A673 (cell line): Measurements from ENCODE around the gene ZNF124.
"Not testable (repeated sequence)": the region's sequence is repeated elsewhere in the genome, so short reads cannot be mapped to it uniquely, and the experiment has no call there.

Source experiments
- EZH2 ChIP-seq: fragments of 200-600 bp; sonication (generic); IDR thresholded peaks from 2 replicates; pipeline ENCODE4 v1.6.1; 2017; ENCODE audit warnings: borderline replicate concordance, low read depth, mild to moderate bottlenecking, mixed read lengths, antibody characterized with exemption, low read length; ENCODE audit not compliant: poor library complexity, severe bottlenecking
- TF ChIP-seq, protein P1 (sequence below): fragments of 300-800, 200-600 bp; sonication (generic); conservative IDR thresholded peaks from 2 replicates; pipeline ENCODE4 v1.5.1; 2017; ENCODE audit warnings: low read depth, mild to moderate bottlenecking, antibody characterized with exemption, low read length, moderate library complexity, mixed read lengths

DNA sequence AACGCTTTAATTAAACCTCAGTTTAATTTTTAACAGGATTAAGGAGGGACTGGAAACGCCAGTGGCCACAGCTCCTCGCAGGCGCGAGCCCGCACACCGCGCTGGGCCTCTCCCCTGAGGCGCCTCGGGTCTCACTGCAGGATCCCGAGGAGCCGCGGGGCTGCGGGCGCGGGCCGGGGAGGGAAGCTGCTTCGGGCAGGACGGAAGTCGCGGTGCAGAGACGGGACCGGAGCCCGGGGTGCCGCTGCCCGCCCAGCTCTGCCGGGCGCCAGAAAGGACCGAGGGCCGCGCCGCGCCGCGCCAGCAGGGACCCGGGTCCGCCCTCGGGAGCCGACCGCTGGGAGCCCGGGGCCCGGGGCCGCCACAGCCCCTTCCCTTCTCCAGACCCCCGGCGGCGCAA is 377 bp downstream of the ZNF124 start:
- not testable (repeated sequence) for TF ChIP-seq EZH2
- TF ChIP-seq, protein P1, sequence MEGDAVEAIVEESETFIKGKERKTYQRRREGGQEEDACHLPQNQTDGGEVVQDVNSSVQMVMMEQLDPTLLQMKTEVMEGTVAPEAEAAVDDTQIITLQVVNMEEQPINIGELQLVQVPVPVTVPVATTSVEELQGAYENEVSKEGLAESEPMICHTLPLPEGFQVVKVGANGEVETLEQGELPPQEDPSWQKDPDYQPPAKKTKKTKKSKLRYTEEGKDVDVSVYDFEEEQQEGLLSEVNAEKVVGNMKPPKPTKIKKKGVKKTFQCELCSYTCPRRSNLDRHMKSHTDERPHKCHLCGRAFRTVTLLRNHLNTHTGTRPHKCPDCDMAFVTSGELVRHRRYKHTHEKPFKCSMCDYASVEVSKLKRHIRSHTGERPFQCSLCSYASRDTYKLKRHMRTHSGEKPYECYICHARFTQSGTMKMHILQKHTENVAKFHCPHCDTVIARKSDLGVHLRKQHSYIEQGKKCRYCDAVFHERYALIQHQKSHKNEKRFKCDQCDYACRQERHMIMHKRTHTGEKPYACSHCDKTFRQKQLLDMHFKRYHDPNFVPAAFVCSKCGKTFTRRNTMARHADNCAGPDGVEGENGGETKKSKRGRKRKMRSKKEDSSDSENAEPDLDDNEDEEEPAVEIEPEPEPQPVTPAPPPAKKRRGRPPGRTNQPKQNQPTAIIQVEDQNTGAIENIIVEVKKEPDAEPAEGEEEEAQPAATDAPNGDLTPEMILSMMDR = not testable (repeated sequence)
